Uterus (tissue), 4 donors: ENCODE data around the gene CERS6. TPM values are rescaled to one million over a fixed set of nuclear protein-coding genes. Genes with fewer than 3 reads are reported as not detected.

Source experiments
- DNase-seq, 2 donors: peaks; one replicate each; pipeline ENCODE4 v3.0.0-alpha.2; 2019 to 2020
- H3K27ac ChIP-seq, 2 donors: fragments of 200-600 bp; sonication (generic); 1 replicate in 1 of 2; 2 replicates in 1 of 2; pipeline ENCODE4 v1.5.1; 2016 to 2018
- H3K27me3 ChIP-seq, 2 donors: fragments of 200-600 bp; sonication (generic); one replicate each; pipeline ENCODE4 v1.5.1; 2018 to 2019; ENCODE audit warnings: control low read depth in 1 of 2
- H3K36me3 ChIP-seq, 2 donors: fragments of 200-600 bp; sonication (generic); one replicate each; pipeline ENCODE4 v1.5.1; 2019; ENCODE audit warnings: control low read depth in 1 of 2
- H3K4me1 ChIP-seq, 2 donors: fragments of 200-600 bp; sonication (generic); one replicate each; pipeline ENCODE4 v1.5.1; 2018 to 2019; ENCODE audit warnings: control low read depth in 1 of 2
- H3K4me3 ChIP-seq, 2 donors: fragments of 200-600 bp; sonication (generic); 1 replicate in 1 of 2; 2 replicates in 1 of 2; pipeline ENCODE4 v1.5.1; 2018 to 2019; ENCODE audit warnings: mild to moderate bottlenecking in 1 of 2
- H3K9me3 ChIP-seq, 2 donors: fragments of 200-600 bp; sonication (generic); one replicate each; pipeline ENCODE4 v1.5.1; 2019; ENCODE audit warnings: control low read depth in 1 of 2
- CTCF ChIP-seq, 4 experiments: fragments of 200-600 bp in 2 of 4; fragments of 450-650 bp in 2 of 4; sonication (generic) in 2 of 4; IDR thresholded peaks; one replicate each; pipeline ENCODE4 v1.5.1; 2016 to 2019; ENCODE audit warnings: antibody characterized with exemption in 4 of 4, mild to moderate bottlenecking in 2 of 4, moderate library complexity in 1 of 4
- POLR2A ChIP-seq, 2 donors: fragments of 450-650 bp; IDR thresholded peaks; one replicate each; pipeline ENCODE4 v1.6.1; 2016; ENCODE audit warnings: antibody characterized with exemption in 2 of 2, mild to moderate bottlenecking in 1 of 2, moderate library complexity in 1 of 2
- intact Hi-C: fragments of 100-400 bp; cut with DNase I; formaldehyde crosslinking; loops from one replicate; pipeline ENCODE4 v1.15.1; 2023; ENCODE audit warnings: low total_unique reads
- total RNA-seq, 4 donors: library from RNA; depleted of rRNA in 3 of 4; stranded (reverse); fragments of >200 nt in 3 of 4; gene quantifications; one replicate each; pipeline versions ENCODE4 v1.1.0 to v1.2.4, GENCODE V29; 2014 to 2023
- donor health status: DM: yes; HTN: yes; CAD: no.

CERS6 gene
- total RNA-seq, 4 donors from 2014 or later, result 20.0 to 47.2 (median 26.6) TPM

DNA sequence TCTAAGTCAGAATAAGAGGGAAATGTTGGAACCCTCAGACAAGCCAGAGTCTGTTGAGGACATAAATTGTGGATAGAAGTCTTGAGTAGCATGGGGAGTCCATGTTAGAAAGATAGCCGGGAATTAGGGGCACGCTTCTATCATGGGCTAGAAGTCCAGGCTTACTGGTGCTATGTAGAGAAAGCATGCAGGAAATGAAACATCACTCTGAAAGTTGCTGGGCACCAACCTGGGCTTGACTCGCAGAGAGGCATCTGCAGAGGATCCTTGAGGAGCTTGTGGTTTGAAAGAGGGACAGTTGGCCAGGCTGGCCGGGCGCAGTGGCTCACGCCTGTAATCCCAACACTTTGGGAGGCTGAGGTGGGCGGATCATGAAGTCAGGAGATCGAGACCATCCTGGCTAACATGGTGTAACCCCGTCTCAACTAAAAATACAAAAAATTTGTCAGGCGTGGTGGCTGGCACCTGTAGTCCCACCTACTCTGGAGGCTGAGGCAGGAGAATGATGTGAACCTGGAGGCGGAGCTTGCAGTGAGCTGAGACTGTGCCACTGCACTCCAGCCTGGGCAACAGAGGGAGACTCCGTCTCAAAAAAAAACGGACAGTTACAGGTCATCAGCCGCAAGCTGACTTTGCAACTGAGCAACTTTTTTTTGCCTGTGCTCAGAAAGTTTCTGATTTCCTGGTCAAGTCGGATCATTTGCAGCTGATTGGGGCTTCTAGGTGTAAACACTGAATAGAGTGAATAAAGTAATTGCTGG lies 24.9 kb downstream of the CERS6 start:
- H3K9me3 ChIP-seq, result no peaks in the 10 kb centered on the region
- no peak overlapping the region for H3K4me3 ChIP-seq
- intact Hi-C loops, result no loop called here
- no peak for DNase-seq
- H3K36me3 ChIP-seq, result no peaks in the 10 kb centered on the region
- H3K4me1 ChIP-seq, result no peaks in the 10 kb centered on the region
- TF ChIP-seq CTCF (IDR thresholded peaks at IDR 0.05), result no peak
- no peak for TF ChIP-seq POLR2A (IDR thresholded peaks at IDR 0.05)
- no peak overlapping the region for H3K27ac ChIP-seq
- H3K27me3 ChIP-seq, result no peaks in the 10 kb centered on the region

GRCh38 chr2:168482269-168482668 lies 26.2 kb downstream of the CERS6 start:
- no peaks in the 10 kb centered on the region for H3K4me1 ChIP-seq
- intact Hi-C loops, result no loop called here
- H3K36me3 ChIP-seq, result no peaks in the 10 kb centered on the region

GRCh38 chr2:168482952-168483831 lies 27.1 kb downstream of the CERS6 start:
- no peak for TF ChIP-seq POLR2A (IDR thresholded peaks at IDR 0.05)
- TF ChIP-seq CTCF (IDR thresholded peaks at IDR 0.05), result no peak

More at GRCh38 chr2:168482269-168482668, 26.2 kb downstream of the CERS6 start:
- H3K9me3 ChIP-seq, result no peaks in the 10 kb centered on the region
- H3K27ac ChIP-seq, result peak overlapping the region; percentile 20 to 30
- no peak for DNase-seq
- TF ChIP-seq CTCF (IDR thresholded peaks at IDR 0.05) (no peak), POLR2A (IDR thresholded peaks at IDR 0.05) (no peak)
- no peak overlapping the region for H3K4me3 ChIP-seq
- no peaks in the 10 kb centered on the region for H3K27me3 ChIP-seq

GRCh38 chr2:168486477-168486876 lies 30.4 kb downstream of the CERS6 start:
- intact Hi-C loops, result no loop called here
- Histone ChIP-seq H3K36me3 (no peaks in the 10 kb centered on the region), H3K27me3 (no peaks in the 10 kb centered on the region), H3K9me3 (no peaks in the 10 kb centered on the region), H3K4me3 (no peak overlapping the region), H3K27ac (no peak overlapping the region), H3K4me1 (no peaks in the 10 kb centered on the region)
- no peak for DNase-seq
- no peak for TF ChIP-seq POLR2A (IDR thresholded peaks at IDR 0.05)
- TF ChIP-seq CTCF (IDR thresholded peaks at IDR 0.05), result no peak

More at GRCh38 chr2:168482952-168483831, 27.1 kb downstream of the CERS6 start:
- Histone ChIP-seq H3K27me3 (no peaks in the 10 kb centered on the region), H3K4me1 (no peaks in the 10 kb centered on the region), H3K9me3 (no peaks in the 10 kb centered on the region), H3K27ac (peak overlapping the region; percentile 20 to 30), H3K36me3 (no peaks in the 10 kb centered on the region), H3K4me3 (no peak overlapping the region)
- intact Hi-C loops, result no loop called here
- no peak for DNase-seq
